Ectodermal cell (in vitro differentiated cells): ENCODE measurements around the gene PSMD12.
"Not testable (repeated sequence)": the region's sequence is repeated elsewhere in the genome, so short reads cannot be mapped to it uniquely, and the experiment has no call there.

Experiments
- H3K27ac ChIP-seq: 2 replicates; pipeline ENCODE4 v1.7.0; 2013; ENCODE audit warnings: mild to moderate bottlenecking, low read depth, low read length; ENCODE audit not compliant: insufficient read depth, poor library complexity, severe bottlenecking
- H3K27me3 ChIP-seq: 2 replicates; pipeline ENCODE4 v1.7.0; 2013; ENCODE audit warnings: mild to moderate bottlenecking, low read length; ENCODE audit not compliant: insufficient read depth, control insufficient read depth, poor library complexity, severe bottlenecking
- H3K36me3 ChIP-seq: one replicate; pipeline ENCODE4 v1.7.0; 2013; ENCODE audit warnings: low read length; ENCODE audit not compliant: control insufficient read depth, insufficient read depth
- H3K4me1 ChIP-seq: one replicate; pipeline ENCODE4 v1.7.0; 2013; ENCODE audit warnings: low read length; ENCODE audit not compliant: control insufficient read depth, insufficient read depth
- H3K4me3 ChIP-seq: 2 replicates; pipeline ENCODE4 v1.7.0; 2013; ENCODE audit warnings: low read depth, low read length, control low read depth; ENCODE audit not compliant: insufficient read depth
- H3K9me3 ChIP-seq: 2 replicates; pipeline ENCODE4 v1.7.0; 2013; ENCODE audit warnings: mild to moderate bottlenecking, low read length, moderate library complexity; ENCODE audit not compliant: control insufficient read depth
- WGBS, 2 experiments: methylation state at CpG; one replicate each; pipeline ENCODE4 v1.1.7; 2013; ENCODE audit warnings: missing lambda C conversion rate in 2 of 2; 5-methylcytosine and 5-hydroxymethylcytosine counted together

PSMD12 gene

GRCh38 chr17:67332162-67332508 lies 34.2 kb downstream of the PSMD12 start:
- not testable (repeated sequence) for H3K4me3 ChIP-seq, H3K36me3 ChIP-seq, H3K27me3 ChIP-seq, H3K27ac ChIP-seq, H3K4me1 ChIP-seq, H3K9me3 ChIP-seq
- 93 to 100% methylated on average over 1 of the region's 1 CpG for WGBS, 2 experiments

DNA sequence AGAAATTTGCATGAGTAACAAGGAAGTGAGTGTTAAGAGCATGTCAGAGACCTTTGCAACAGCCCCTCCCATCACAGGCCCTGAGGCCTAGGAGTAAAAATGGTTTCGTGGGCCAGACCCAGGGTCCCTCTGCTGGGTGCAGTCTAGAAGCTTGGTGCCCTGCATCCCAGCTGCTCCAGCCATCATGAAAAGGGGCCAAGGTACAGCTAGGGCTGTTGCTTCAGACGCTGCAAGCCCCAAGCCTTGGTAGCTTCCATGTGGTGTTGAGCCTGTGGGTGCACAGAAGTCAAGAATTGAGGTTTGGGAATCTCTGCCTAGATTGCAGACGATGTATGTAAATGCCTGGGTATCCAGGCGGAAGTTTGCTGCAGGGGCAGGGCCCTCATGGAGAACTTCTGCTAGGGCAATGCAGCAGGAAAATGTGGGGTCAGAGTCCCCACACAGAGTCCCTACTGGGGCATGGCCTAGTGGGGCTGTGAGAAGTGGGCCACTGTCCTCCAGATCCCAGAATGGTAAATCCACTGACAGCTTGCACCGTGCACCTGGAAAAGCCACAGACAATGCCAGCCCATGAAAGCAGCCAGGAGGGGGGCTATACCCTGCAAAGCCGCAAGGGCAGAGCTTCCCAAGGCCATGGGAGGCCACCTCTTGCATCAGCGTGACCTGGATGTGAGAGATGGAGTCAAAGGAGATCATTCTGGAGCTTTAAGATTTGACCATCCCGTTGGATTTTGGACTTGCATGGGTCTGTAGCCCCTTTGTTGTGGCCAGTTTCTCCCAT lies 34.8 kb downstream of the PSMD12 start:
- not testable (repeated sequence) for H3K27ac ChIP-seq, H3K4me3 ChIP-seq, H3K4me1 ChIP-seq, H3K9me3 ChIP-seq, H3K36me3 ChIP-seq, H3K27me3 ChIP-seq
- 92 to 93% methylated on average over 8 of the region's 8 CpGs for WGBS, 2 experiments

GRCh38 chr17:67328026-67328425 lies 38.4 kb downstream of the PSMD12 start:
- Histone ChIP-seq H3K27ac (no peak overlapping the region), H3K4me3 (no peak overlapping the region), H3K4me1 (no peaks in the 10 kb centered on the region), H3K36me3 (no peaks in the 10 kb centered on the region), H3K27me3 (no peaks in the 10 kb centered on the region), H3K9me3 (no peaks in the 10 kb centered on the region)
- 80 to 97% methylated on average over 2 to 3 of the region's 3 CpGs for WGBS, 2 experiments

DNA sequence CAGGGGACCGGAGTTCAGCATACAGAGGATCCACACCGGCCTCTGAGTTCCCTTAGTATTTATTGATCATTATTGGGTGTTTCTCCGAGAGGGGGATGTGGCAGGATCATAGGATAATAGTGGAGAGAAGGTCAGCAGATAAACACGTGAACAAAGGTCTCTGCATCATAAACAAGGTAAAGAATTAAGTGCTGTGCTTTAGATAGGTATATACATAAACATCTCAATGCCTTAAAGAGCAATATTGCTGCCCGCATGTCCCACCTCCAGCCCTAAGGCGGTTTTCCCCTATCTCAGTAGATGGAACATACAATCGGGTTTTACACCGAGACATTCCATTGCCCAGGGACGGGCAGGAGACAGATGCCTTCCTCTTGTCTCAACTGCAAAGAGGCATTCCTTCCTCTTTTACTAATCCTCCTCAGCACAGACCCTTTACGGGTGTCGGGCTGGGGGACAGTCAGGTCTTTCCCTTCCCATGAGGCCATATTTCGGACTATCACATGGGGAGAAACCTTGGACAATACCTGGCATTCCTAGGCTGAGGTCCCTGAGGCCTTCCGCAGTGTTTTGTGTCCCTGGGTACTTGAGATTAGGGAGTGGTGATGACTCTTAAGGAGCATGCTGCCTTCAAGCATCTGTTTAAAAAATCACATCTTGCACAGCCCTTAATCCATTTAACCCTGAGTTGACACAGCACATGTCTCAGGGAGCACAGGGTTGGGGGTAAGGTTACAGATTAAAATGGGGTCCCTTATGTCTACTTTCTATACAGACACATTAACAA lies 39.2 kb downstream of the PSMD12 start:
- H3K4me3 ChIP-seq, H3K4me1 ChIP-seq, H3K27ac ChIP-seq, H3K9me3 ChIP-seq, H3K27me3 ChIP-seq, H3K36me3 ChIP-seq: not testable (repeated sequence)
- 90 to 97% methylated on average over 6 to 8 of the region's 13 CpGs for WGBS, 2 experiments

DNA sequence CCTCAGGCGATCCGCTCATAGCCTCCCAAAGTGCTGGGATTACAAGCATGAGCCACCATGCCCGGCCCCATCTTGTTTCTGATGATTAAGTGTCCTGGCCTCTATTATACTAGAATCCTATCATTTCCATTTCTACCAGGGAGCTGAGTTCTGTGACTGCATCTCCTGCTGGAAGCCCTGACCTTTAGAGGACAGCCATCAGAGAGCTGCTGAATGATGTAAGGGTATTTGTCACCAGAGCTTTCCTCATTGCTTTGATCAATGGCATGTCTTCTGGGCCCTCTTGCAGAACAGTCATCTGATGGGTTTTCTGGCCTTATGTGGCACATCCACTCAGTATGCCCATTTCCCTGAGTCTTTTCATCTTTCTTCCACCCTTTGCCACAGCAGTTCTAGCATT lies 39.9 kb downstream of the PSMD12 start:
- Histone ChIP-seq H3K4me3 (no peak overlapping the region), H3K9me3 (no peaks in the 10 kb centered on the region), H3K4me1 (no peaks in the 10 kb centered on the region), H3K27ac (no peak overlapping the region), H3K27me3 (no peaks in the 10 kb centered on the region), H3K36me3 (no peaks in the 10 kb centered on the region)
- WGBS, 2 experiments = 91 to 97% methylated on average over 3 of the region's 3 CpGs

GRCh38 chr17:67324330-67324729 lies 42.0 kb downstream of the PSMD12 start:
- 93 to 98% methylated on average over 2 of the region's 2 CpGs for WGBS, 2 experiments
- H3K4me1 ChIP-seq = no peaks in the 10 kb centered on the region
- H3K27me3 ChIP-seq = no peaks in the 10 kb centered on the region
- no peaks in the 10 kb centered on the region for H3K36me3 ChIP-seq
- no peaks in the 10 kb centered on the region for H3K9me3 ChIP-seq
- H3K4me3 ChIP-seq = no peak overlapping the region
- no peak overlapping the region for H3K27ac ChIP-seq

DNA sequence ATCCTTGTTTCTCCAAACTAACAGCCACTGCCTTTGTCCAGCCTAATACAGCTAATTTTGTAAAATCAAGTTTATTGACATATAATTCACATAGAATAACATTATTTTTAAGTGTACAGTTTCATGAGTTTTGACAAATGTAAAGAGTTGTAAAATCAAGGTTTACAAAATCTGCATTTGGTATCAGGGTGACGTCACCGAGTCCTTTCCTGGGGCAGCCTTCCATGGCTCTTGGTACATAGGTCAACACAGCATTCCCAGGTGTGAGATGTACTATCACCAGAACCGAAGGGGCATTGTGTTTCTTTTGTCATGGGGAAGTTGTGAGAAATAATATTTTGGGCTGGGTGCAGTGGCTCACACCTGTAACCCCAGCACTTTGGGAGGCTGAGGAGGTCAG lies 42.9 kb downstream of the PSMD12 start:
- 94 to 99% methylated on average over 3 of the region's 3 CpGs for WGBS, 2 experiments
- Histone ChIP-seq H3K9me3 (no peaks in the 10 kb centered on the region), H3K36me3 (no peaks in the 10 kb centered on the region), H3K4me3 (no peak overlapping the region), H3K27me3 (no peaks in the 10 kb centered on the region), H3K27ac (no peak overlapping the region), H3K4me1 (no peaks in the 10 kb centered on the region)

GRCh38 chr17:67322042-67322787 lies 44.2 kb downstream of the PSMD12 start:
- WGBS, 2 experiments = 38% methylated on average over 3 of the region's 3 CpGs

GRCh38 chr17:67321486-67321885 lies 44.9 kb downstream of the PSMD12 start:
- 91 to 94% methylated on average over 13 of the region's 13 CpGs for WGBS, 2 experiments
- not testable (repeated sequence) for H3K9me3 ChIP-seq, H3K4me3 ChIP-seq, H3K27me3 ChIP-seq, H3K36me3 ChIP-seq, H3K4me1 ChIP-seq, H3K27ac ChIP-seq

More at GRCh38 chr17:67322042-67322787, 44.2 kb downstream of the PSMD12 start:
- Histone ChIP-seq H3K9me3 (no peaks in the 10 kb centered on the region), H3K27me3 (no peaks in the 10 kb centered on the region), H3K36me3 (no peaks in the 10 kb centered on the region), H3K4me1 (no peaks in the 10 kb centered on the region), H3K27ac (no peak overlapping the region), H3K4me3 (no peak overlapping the region)

DNA sequence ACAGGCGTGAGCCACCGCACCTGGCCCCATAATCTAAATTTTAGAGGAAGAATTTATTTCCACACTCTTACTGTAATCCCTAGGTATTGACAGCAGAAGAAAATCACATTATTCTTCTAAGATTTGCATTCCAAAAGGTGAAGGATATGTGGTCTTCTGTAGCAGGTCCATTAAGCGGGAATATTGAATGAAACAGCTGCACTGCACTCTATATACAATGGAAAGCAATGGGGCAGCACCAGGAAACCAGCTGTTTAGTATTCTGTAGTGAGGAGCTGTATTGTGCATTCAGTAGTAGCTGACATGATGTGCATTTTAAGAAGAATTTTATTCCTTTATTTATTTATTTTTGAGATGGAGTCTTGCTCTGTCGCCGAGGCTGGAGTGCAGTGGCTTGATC lies 49.6 kb downstream of the PSMD12 start:
- H3K9me3 ChIP-seq = no peaks in the 10 kb centered on the region
- no peaks in the 10 kb centered on the region for H3K36me3 ChIP-seq
- H3K27ac ChIP-seq = no peak overlapping the region
- WGBS, 2 experiments = 93 to 96% methylated on average over 5 of the region's 5 CpGs
- H3K27me3 ChIP-seq = no peaks in the 10 kb centered on the region
- no peaks in the 10 kb centered on the region for H3K4me1 ChIP-seq
- H3K4me3 ChIP-seq = no peak overlapping the region
